Neural cell (in vitro differentiated cells): ENCODE results near the gene PICALM. TPM values are rescaled to one million over a fixed set of nuclear protein-coding genes. Genes with fewer than 3 reads are reported as not detected.

Experiments used
- H2AFZ ChIP-seq: fragments of 200-600, 300-800 bp; sonication (generic), shearing (Covaris generic); 2 replicates; pipeline ENCODE4 v1.6.0; 2014; ENCODE audit warnings: low read depth, mild to moderate bottlenecking, antibody characterized with exemption, low read length, moderate library complexity
- H3F3A ChIP-seq: fragments of 200-600 bp; shearing (Covaris generic); 2 replicates; pipeline ENCODE4 v1.6.1; 2016; ENCODE audit warnings: mild to moderate bottlenecking, moderate library complexity, mixed read lengths, antibody characterized with exemption, low read length; ENCODE audit not compliant: insufficient read depth, poor library complexity, severe bottlenecking
- H3K27ac ChIP-seq: fragments of 200-600, 300-800 bp; sonication (generic), shearing (Covaris generic); 2 replicates; pipeline ENCODE4 v1.5.1; 2014; ENCODE audit warnings: mild to moderate bottlenecking, low read length, moderate library complexity
- H3K27me3 ChIP-seq: fragments of 300-800, 200-600 bp; sonication (generic), shearing (Covaris generic); 2 replicates; pipeline ENCODE4 v1.6.0; 2014; ENCODE audit warnings: mild to moderate bottlenecking, low read depth, low read length, moderate library complexity; ENCODE audit not compliant: insufficient read depth
- H3K36me3 ChIP-seq: fragments of 300-800, 200-600 bp; sonication (generic), shearing (Covaris generic); 2 replicates; pipeline ENCODE4 v1.5.1; 2014; ENCODE audit warnings: mild to moderate bottlenecking, antibody characterized with exemption, low read length, moderate library complexity; ENCODE audit not compliant: insufficient read depth
- H3K4me2 ChIP-seq: fragments of 300-800, 200-600 bp; sonication (generic), shearing (Covaris generic); 2 replicates; pipeline ENCODE4 v1.6.0; 2014; ENCODE audit warnings: mild to moderate bottlenecking, low read length
- H3K4me3 ChIP-seq: fragments of 300-800, 200-600 bp; sonication (generic), shearing (Covaris generic); 2 replicates; pipeline ENCODE4 v1.5.1; 2014; ENCODE audit warnings: mild to moderate bottlenecking, low read length, moderate library complexity
- H3K79me2 ChIP-seq: fragments of 200-600 bp; shearing (Covaris generic); replicated peaks from 2 replicates; pipeline ENCODE4 v1.6.0; 2014; ENCODE audit warnings: mild to moderate bottlenecking, low read length, moderate library complexity; ENCODE audit not compliant: insufficient read depth
- H3K9ac ChIP-seq: fragments of 300-800, 200-600 bp; sonication (generic), shearing (Covaris generic); 2 replicates; pipeline ENCODE4 v1.6.1; 2016; ENCODE audit warnings: mild to moderate bottlenecking, low read length, mixed read lengths
- H3K9me2 ChIP-seq: fragments of 200-600 bp; shearing (Covaris generic); 2 replicates; pipeline ENCODE4 v1.6.1; 2016; ENCODE audit warnings: mild to moderate bottlenecking, low read length, mixed read lengths; ENCODE audit not compliant: insufficient read depth
- H3K9me3 ChIP-seq: fragments of 200-600, 300-800 bp; sonication (generic), shearing (Covaris generic); 2 replicates; pipeline ENCODE4 v1.6.1; 2016; ENCODE audit warnings: mild to moderate bottlenecking, mixed run types, low read length, moderate library complexity, mixed read lengths
- H4K20me1 ChIP-seq: fragments of 200-600 bp; shearing (Covaris generic); 2 replicates; pipeline ENCODE4 v1.6.1; 2016; ENCODE audit warnings: mild to moderate bottlenecking, mixed run types; ENCODE audit not compliant: insufficient read depth
- CTCF ChIP-seq: fragments of 450-650 bp; IDR thresholded peaks from 2 replicates; pipeline ENCODE4 v1.5.1; 2014; ENCODE audit warnings: antibody characterized with exemption, mild to moderate bottlenecking, moderate library complexity; ENCODE audit not compliant: poor library complexity, severe bottlenecking
- EP300 ChIP-seq: fragments of 450-650 bp; conservative IDR thresholded peaks from 2 replicates; pipeline ENCODE4 v1.6.1; 2014; ENCODE audit warnings: antibody characterized with exemption, mild to moderate bottlenecking, moderate library complexity; ENCODE audit not compliant: poor library complexity, severe bottlenecking
- EZH2 ChIP-seq: fragments of 200-600, 300-800 bp; shearing (Covaris generic), sonication (generic); IDR thresholded peaks from 2 replicates; pipeline ENCODE4 v1.6.1; 2014; ENCODE audit warnings: antibody characterized with exemption, low read length, borderline replicate concordance, mild to moderate bottlenecking; ENCODE audit not compliant: insufficient read depth, poor library complexity, severe bottlenecking
- MXI1 ChIP-seq: fragments of 450-650 bp; conservative IDR thresholded peaks from 2 replicates; pipeline ENCODE4 v1.6.1; 2014; ENCODE audit warnings: antibody characterized with exemption, mild to moderate bottlenecking; ENCODE audit not compliant: poor library complexity, severe bottlenecking
- POLR2AphosphoS5 ChIP-seq: IDR thresholded peaks from 2 replicates; pipeline ENCODE4 v1.6.1; 2012
- RAD21 ChIP-seq: fragments of 450-650 bp; conservative IDR thresholded peaks from 2 replicates; pipeline ENCODE4 v1.6.1; 2014; ENCODE audit warnings: antibody characterized with exemption, mild to moderate bottlenecking, moderate library complexity
- REST ChIP-seq: IDR thresholded peaks from 2 replicates; pipeline ENCODE4 v1.6.1; 2012; ENCODE audit warnings: borderline replicate concordance
- SMC3 ChIP-seq: fragments of 450-650 bp; conservative IDR thresholded peaks from 2 replicates; pipeline ENCODE4 v1.6.1; 2014; ENCODE audit warnings: antibody characterized with exemption, mild to moderate bottlenecking, moderate library complexity; ENCODE audit not compliant: poor library complexity
- TAF1 ChIP-seq: IDR thresholded peaks from 2 replicates; pipeline ENCODE4 v1.6.1; 2012; ENCODE audit warnings: low read depth
- polyA plus RNA-seq: library from polyadenylated mRNA; depleted of rRNA; stranded (reverse); fragments of >200 nt; gene quantifications from 2 replicates; pipeline ENCODE4 v1.2.3, GENCODE V29; 2014

PICALM gene
- polyA plus RNA-seq, 1 donor from 2014 or later = 161 TPM

GRCh38 chr11:86002431-86002830 lies 66.5 kb downstream of the PICALM start:
- Histone ChIP-seq H3K36me3 (no peaks in the 10 kb centered on the region), H3K27me3 (no peaks in the 10 kb centered on the region), H3K9me2 (no peaks in the 10 kb centered on the region), H3K9me3 (no peaks in the 10 kb centered on the region), H3K4me2 (no peak overlapping the region), H4K20me1 (no peaks in the 10 kb centered on the region), H3K4me3 (no peak overlapping the region), H3K9ac (no peak overlapping the region), H3K27ac (no peak overlapping the region), H3F3A (no peaks in the 10 kb centered on the region), H2AFZ (no peak overlapping the region), H3K79me2 (no peaks in the 10 kb centered on the region)
- TF ChIP-seq EZH2 = no peak
- no peak for TF ChIP-seq REST
- TF ChIP-seq POLR2AphosphoS5 = no peak
- TF ChIP-seq TAF1 = no peak
- no peak for TF ChIP-seq SMC3
- no peak for TF ChIP-seq RAD21

GRCh38 chr11:85991508-85991907 lies 77.4 kb downstream of the PICALM start:
- Histone ChIP-seq H3K79me2 (no peaks in the 10 kb centered on the region), H4K20me1 (no peaks in the 10 kb centered on the region), H3K9me3 (no peaks in the 10 kb centered on the region), H3K36me3 (peaks cover 6% of the 10 kb centered on the region), H3F3A (no peaks in the 10 kb centered on the region), H3K9ac (no peak overlapping the region), H3K4me3 (no peak overlapping the region), H3K9me2 (no peaks in the 10 kb centered on the region), H3K4me2 (no peak overlapping the region), H3K27me3 (no peaks in the 10 kb centered on the region), H3K27ac (no peak overlapping the region), H2AFZ (no peak overlapping the region)
- TF ChIP-seq RAD21 = no peak

GRCh38 chr11:85989746-85990145 lies 79.1 kb downstream of the PICALM start:
- no peak overlapping the region for H2AFZ ChIP-seq
- no peaks in the 10 kb centered on the region for H3F3A ChIP-seq
- H3K36me3 ChIP-seq = no peaks in the 10 kb centered on the region
- no peak overlapping the region for H3K4me3 ChIP-seq
- H3K79me2 ChIP-seq = no peaks in the 10 kb centered on the region
- no peak overlapping the region for H3K9ac ChIP-seq
- no peaks in the 10 kb centered on the region for H4K20me1 ChIP-seq
- no peaks in the 10 kb centered on the region for H3K9me3 ChIP-seq
- H3K4me2 ChIP-seq = no peak overlapping the region
- TF ChIP-seq EZH2 (no peak), POLR2AphosphoS5 (no peak), EP300 (no peak), TAF1 (no peak), REST (no peak), MXI1 (no peak), CTCF (no peak), SMC3 (no peak), RAD21 (no peak)
- no peaks in the 10 kb centered on the region for H3K27me3 ChIP-seq
- H3K27ac ChIP-seq = no peak overlapping the region
- no peaks in the 10 kb centered on the region for H3K9me2 ChIP-seq
